ENCODE data around the gene UCHL5. TPM values are rescaled to one million over a fixed set of nuclear protein-coding genes. Genes with fewer than 3 reads are reported as not detected.

Gene UCHL5
- total RNA-seq, 1 experiment from 2014 or later: 42.1 TPM

GRCh38 chr1:192974701-192975100 is 84.5 kb downstream of the UCHL5 start:
- peaks cover 25 to 29% of the 10 kb centered on the region in 2 experiments for H3K4me1 Mint-ChIP-seq
- Histone ChIP-seq H4K20me1 (ENCODE audit: control insufficient read depth, insufficient read depth, insufficient read length) (no peaks in the 10 kb centered on the region), H3K23me2 (ENCODE audit: insufficient read length, low read depth, low read length, poor library complexity, severe bottlenecking) (no peaks in the 10 kb centered on the region), H4K5ac (ENCODE audit: insufficient read length, low read depth, low read length) (no peak overlapping the region), H2AK5ac (ENCODE audit: insufficient read length, low read length) (no peak overlapping the region), H3K4me1 (ENCODE audit: insufficient read depth, low read length) (no peaks in the 10 kb centered on the region), H2BK15ac (ENCODE audit: low read depth, low read length) (no peak overlapping the region), H3K79me2 (ENCODE audit: insufficient read depth, low read length) (no peaks in the 10 kb centered on the region), H3K14ac (ENCODE audit: insufficient read depth, low read length) (no peak overlapping the region), H4K91ac (ENCODE audit: insufficient read length, low read depth, low read length) (no peak overlapping the region), H2AFZ (ENCODE audit: low read length) (no peak overlapping the region), H2BK120ac (ENCODE audit: low read depth, low read length, poor library complexity, severe bottlenecking) (no peak overlapping the region), H3K4ac (ENCODE audit: low read depth, low read length) (no peak overlapping the region), H3K27ac (ENCODE audit: insufficient read length, low read depth, low read length) (no peak overlapping the region), H2BK5ac (ENCODE audit: insufficient read length, low read length) (no peak overlapping the region), H3K27me3 (ENCODE audit: insufficient read depth, low read length) (no peaks in the 10 kb centered on the region), H3K4me2 (ENCODE audit: insufficient read depth, insufficient read length, low read length) (no peak overlapping the region), H3T11ph (ENCODE audit: low read length) (no peak overlapping the region), H3K9ac (ENCODE audit: extremely low read depth, insufficient read length, low read length) (no peak overlapping the region), H4K8ac (replicated peaks; ENCODE audit: insufficient read length, low read depth, low read length) (no peak overlapping the region), H3K9me3 (ENCODE audit: control insufficient read depth, low read depth, low read length) (no peaks in the 10 kb centered on the region), H3K79me1 (ENCODE audit: insufficient read depth, low read depth, low read length, poor library complexity, severe bottlenecking) (no peaks in the 10 kb centered on the region), H3K23ac (ENCODE audit: insufficient read length, low read depth, low read length) (no peak overlapping the region), H3K18ac (ENCODE audit: insufficient read length, low read depth, low read length) (no peak overlapping the region), H3K56ac (ENCODE audit: insufficient read length, low read depth, low read length) (no peak overlapping the region), H2BK12ac (ENCODE audit: insufficient read length, low read depth, low read length) (no peak overlapping the region), H2BK20ac (ENCODE audit: low read depth, low read length, poor library complexity, severe bottlenecking) (no peak overlapping the region)
- H3K9me3 Mint-ChIP-seq: peaks cover 17% of the 10 kb centered on the region in 2 experiments
- H3K27ac Mint-ChIP-seq: no peak overlapping the region
- no peaks in the 10 kb centered on the region; the same call in 1 of the 2 replicates for H3K27me3 Mint-ChIP-seq (ENCODE audit: low read depth)
- peaks cover 7 to 16% (median 15%) of the 10 kb centered on the region in 3 experiments for H3K36me3 Mint-ChIP-seq (ENCODE audit: insufficient read depth in 1 of 3, low read depth in 3 of 3)
- no peak for TF ChIP-seq CTCF (conservative IDR thresholded peaks at IDR 0.05)
- H3K4me3 Mint-ChIP-seq: no peak overlapping the region
- no peak for DNase-seq

All from H9 (cell line).